Measurements from ENCODE around the gene ZFAND6.

ZFAND6 gene

DNA sequence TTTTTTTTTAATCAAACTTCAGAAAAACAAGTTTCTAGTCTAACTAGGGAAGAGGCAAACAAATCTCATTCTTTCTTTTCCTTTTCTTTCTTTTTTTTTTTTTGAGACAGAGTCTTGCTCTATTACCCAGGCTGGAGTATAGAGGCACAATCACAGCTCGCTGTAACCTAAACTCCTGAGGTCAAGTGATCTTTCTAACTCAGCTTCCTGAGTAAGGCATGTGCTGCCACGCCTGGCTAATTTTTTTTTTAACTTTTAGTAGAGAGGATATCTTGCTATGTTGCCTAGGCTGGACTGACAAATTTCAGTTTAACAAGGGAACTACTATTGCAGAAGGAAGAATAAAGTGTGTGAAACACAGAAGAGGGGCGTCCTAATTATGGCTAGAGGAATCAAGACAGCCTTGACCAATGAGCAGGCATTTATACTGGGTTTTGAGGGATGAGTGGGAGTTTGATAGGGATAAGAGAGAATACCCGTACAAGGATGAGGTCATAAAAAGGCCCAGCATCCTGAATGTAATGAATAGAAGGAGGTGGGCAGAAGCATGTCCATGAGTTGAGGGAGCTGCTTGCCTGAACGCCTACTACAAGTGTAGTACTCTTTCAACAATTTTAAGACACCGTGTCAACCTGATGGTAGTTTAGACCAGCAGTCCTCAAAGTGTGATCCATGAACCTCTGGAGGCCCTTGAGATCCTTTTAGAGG, 6.7 kb upstream of the ZFAND6 start:
- no peak for DNase-seq

DNA sequence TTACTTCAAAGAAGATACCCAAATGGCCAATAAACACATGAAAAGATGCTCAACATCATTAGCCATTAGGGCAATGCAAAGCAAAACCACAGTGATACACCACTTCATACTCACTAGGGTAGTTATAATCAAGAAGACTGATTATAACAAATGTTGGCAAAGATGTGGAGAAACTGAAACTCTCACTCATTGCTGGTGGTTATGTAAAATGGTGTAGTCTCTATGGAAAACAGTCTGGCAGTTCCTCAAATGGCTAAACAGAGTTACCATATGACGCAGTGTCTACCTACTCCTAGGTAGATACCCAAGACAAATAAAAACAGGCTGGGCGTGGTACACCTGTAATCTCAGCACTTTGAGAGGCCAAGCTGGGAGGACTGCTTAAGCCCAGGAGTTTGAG, 3.5 kb upstream of the ZFAND6 start:
- no peak for DNase-seq

DNA sequence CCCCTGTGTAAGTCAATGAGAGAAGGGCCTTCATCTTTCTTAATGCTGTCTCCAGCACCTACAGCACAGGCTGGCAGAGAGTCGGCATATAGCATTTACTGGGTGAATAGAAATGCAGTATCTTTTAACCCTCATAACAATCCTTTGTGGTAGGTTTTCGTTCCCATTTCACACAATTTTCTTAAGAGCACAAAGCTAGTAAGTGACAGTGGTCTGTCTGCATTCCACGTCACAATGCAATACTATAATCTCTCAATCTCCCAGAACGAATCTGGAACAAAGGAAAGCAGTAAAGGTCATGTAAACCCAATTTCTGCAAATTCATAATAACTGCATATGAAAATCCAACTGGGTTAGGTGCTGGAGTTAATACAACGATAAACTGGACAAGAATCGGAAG, 1.4 kb upstream of the ZFAND6 start:
- DNase-seq: no peak

DNA sequence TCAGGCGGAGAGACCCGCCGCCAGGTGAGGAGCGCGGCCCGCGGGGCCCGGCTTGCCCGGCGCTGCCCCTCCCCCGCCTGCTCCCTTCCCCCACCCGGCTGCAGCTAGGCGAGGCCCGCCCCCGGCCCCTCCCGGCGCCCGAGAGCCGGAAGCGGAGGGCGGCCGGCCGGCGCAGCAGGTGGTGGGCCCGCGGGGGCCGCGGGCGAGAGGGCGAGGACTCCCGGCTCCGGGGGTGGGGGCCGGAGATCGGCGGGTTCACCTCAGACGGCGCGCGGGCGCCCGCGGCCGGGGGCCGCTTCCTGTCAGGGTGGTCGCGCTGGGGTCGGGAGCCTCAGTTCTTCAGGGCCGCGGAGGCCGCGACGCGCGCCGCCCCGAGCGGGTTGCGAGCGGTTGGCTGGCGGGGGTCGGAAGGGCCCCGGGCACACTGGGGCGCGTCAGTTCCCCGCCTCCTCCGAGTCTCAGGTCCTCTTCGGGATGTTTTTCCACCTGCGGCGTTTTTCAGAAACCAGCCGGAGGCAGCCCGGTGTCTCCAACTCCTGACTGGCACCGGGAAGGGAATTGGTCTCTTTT, 395 bp downstream of the ZFAND6 start:
- DNase-seq: no peak

DNA sequence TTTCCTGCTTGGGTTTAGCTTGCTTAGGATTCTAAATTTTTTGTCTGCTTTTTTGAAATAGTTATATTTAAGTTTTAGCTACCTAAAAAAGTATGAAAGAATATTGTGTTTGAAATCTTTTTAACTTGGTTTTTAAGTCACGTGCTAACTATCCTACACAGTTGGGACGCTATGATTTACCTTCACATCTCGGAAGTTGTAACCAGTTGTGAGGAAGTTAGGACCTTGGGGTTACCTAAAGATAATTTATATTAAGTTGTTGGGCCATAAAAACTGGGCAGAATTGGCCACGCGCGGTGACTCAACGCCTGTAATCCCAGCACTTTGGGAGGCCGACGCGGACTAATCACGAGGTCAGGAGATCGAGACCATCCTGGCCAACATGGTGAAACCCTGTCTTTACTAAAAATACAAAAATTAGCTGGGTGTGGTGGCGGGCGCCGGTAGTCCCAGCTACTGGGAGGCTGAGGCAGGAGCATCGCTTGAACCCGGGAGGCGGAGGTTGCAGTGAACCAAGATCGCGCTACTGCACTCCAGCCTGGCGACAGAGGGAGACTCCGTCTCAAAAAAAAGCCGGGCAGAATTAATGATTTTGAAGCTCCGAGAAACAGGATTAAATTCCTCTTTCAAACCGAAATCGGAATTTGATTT, 1.0 kb downstream of the ZFAND6 start:
- DNase-seq: peak; percentile 34

DNA sequence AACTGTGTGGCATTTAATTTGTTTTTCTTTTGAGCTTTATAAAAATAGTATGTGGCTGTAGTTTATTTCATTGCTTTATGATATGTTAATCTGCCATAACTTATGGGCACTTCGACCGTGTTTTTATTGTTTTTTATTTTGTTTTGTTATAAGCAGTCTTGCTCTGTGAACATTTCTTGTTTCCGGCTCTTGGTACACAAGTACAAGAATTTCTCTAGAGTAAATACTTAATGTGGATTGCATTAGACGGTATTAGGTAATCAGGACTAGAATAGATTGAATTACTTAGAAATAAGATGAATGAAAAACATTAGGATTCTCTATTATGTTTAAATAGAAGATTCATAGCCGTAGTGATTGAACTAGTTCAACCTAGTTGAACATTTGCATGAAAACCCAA, 2.1 kb downstream of the ZFAND6 start:
- DNase-seq: no peak

DNA sequence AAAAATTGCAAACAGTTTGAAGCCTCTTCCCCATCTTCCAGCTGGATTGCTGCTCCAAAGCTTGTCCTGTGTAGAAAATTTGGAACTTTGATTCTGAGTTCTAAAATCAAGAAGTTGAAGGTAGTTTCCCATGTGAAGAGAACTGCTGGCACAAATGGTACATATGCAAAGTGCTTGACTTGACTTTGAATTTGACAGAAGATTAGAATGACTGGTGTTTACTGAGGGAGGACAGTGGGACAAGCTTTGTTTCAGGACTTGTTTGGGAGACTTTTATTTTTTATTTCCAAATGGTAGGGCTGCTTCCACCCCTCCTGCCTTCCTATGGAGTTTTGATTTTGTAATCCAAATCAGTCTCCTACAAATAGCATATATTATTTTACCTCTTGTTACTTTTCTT, 7.4 kb downstream of the ZFAND6 start:
- no peak for DNase-seq

DNA sequence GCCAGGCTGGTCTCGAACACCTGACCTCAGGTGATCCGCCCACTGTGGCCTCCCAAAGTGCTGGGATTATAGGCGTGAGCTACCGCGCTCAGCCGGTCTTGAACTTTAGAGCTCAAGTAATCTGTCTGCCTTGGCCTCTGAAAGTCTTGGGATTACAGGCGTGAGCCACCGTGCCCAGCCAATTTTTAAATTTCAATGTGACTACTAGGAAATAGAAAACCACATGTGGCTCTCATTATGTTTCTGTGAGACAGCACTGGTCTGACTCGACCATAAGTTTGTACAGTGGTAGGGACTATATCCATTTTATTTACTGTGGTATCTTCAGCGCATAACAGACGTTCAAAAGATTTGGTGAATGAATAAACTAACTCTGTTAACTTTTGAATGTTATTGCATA, 9.1 kb downstream of the ZFAND6 start:
- no peak for DNase-seq

DNA sequence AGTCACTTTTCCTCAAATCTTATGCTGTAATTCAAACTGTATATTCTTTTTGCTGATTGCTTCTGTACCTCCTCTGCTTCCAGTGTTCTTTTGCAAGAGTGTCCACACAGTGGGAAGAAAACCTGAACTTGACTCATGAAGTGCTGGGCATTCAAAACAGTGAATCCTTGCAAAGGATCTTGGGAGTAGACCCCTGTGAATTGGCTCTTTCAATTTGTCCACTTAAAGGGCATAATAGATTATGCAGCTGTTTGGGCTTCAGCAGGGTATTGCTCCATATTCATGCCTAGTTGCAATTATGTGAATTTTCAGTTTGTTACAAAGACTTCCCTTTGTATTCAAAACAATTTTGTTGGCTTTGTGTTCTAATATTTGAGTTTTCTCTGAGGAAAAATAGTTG, 11.4 kb downstream of the ZFAND6 start:
- DNase-seq: no peak

DNA sequence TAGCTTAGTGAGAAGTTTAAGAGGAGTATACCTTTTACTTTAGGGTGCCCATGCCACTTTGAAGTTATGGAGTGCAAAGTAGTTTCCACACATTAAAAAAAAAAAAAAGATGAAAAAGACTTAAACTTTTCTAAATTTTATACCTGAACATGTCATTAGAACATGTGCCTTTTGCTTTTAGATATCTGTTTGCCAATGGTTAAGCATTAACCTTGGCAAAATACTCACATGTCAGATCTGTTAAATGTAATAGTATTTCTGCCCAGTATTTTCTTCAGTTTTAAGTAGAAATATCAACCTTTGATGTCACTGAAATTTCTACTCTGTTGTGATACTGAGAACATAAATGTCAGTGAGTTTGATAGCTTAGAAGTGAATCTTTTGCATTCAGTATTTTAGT, 12.2 kb downstream of the ZFAND6 start:
- no peak for DNase-seq

DNA sequence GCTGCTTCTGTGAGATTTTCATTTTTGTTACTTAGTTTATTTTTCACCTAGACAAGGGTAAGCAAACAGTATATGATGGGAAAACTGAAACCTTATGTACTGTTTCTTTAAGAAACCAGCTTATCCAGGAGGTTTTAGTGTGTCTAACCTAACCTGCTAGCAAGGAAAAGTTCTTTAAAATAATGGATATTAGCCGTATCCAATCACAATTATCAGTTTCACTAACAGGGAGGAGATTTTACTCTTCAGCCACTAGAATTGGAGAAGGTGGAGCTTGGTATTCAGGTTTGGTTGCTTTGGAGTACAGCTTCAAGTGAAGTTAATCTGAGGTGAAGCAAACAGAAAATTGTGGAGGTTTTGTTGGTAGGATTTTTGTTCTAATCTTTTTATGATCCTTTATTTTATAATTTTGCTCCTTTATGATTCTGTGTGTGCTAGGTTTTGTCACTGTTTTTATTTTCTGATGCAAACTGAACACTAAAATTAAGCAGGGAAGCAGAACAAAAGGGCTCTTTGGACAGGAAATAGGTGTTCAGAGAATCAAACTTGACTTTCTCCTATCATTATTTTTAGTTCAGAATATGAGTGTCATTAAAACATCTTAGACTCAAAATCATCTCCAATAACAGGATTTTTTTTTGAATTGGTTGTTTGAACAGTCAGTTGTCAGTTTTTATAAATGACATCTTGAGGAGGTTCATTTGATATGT, 13.0 kb downstream of the ZFAND6 start:
- DNase-seq: peak; percentile 71

DNA sequence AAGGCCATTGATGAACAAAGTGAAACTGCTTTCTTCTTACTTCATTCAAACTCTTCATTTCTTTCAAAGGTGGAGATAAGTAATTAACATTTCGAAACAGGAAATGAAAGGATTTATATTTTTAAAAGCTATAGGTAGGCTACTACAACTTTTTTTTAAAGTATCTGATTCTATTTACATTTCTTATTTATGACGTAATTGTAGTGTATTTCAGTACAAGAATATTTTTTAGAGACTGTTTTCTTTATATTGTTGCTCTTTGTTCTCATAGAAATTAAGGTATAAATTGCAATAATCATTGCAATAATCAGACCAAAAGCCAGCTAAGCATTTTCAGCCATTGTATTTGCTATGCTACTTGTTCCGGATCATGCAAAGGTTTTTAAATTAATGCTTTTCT, 13.7 kb downstream of the ZFAND6 start:
- no peak for DNase-seq

DNA sequence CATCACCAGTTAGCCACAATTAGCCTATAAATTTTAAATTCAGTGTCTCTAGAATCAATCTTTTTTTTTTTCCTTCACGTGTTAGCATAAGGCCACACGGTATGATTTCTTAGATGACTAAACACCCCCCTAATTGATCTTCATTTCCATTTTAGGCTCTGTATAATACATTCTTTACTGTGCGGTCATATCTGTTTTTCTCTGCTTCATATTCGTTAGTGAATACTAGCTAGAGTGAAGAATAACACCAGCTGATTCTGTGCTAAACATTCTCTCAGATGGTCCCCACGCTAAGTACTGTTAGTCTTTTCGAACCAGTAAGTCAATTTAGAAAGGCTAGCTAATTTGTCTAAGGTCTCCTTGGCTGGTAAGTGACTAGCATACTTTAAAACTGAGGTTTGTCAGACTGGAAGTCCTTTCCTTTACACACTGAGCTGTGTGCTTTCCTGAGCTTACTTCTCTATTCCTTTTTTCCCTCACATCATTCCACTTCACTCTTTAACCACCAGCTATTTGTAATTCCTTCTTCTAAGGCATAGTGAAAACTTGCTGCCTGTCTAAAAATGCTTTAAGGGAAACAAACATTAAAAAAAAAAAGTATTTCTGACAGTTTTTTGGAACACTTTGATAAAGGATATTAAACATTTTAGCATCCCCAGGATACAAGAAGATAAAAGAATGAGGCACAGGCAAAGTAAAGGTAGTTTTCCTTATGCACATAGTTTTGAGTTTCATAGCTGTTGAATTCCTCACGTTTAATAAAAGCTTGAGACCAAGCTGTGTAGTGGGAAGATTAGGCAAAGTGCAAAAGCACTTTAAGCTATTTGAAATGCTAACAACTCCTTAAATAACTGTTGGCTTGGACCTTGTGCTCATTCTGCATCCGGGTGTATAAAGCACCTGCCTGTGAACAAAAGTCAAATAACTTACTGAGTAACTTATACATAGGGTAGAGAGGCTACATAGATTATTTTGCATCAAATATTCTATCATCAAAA, 17.1 kb downstream of the ZFAND6 start:
- DNase-seq: no peak

DNA sequence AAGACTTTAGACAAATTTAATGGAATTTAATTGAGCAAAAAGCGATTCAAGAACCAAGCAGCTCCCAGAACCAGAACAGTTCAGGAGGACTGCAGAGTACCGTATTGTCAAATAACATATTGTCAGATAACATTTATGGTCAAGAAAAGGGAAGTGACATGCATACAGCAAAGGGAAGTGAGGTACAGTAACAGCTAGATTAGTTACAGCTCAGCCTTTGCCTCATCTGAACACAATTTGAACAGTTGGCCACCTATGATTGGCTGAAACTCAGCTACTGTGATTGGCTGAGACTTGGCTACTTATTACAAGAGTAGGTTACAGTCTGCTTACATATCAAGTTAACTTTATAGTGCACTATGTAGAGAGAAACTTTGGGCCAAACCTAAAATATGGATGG, 21.9 kb downstream of the ZFAND6 start:
- DNase-seq: peak; percentile 13

DNA sequence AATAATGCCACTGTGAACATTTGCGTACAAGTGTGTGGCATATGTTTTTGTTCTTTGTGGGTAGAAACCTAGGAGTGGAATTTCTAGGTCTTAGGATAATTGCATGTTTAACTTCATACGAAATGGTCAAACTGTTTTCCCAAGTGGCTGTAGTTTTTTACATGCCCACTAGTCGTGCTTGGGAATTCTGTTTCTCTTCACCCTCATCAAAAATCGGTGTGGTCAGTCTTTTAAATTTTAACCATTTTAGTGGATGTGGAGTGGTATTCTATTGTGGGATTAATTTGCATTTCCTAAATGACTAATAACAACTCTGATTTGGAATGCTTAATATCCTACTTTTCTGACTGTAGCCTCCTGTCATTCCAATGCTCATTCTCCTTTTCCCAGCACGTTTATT, 27.6 kb downstream of the ZFAND6 start:
- DNase-seq: no peak

DNA sequence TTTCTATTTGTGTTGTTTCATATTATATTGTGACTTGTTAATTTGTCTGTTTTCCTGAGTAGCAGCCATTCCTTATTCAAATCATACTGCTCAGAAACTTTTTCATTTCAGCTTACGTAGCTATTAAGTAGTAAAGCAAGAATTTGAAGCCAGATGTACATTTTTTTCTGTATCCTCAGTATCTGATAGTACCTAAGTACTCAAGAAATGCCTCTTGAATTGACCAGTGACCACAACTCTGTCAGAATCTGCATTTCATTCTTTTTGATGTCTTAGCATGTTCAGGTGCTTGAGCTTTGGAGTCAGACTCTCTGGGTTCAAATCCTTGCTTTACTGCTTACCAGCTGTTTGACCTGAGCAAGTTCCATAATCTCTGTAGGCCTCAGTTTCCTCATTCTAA, 30.6 kb downstream of the ZFAND6 start:
- DNase-seq: no peak

DNA sequence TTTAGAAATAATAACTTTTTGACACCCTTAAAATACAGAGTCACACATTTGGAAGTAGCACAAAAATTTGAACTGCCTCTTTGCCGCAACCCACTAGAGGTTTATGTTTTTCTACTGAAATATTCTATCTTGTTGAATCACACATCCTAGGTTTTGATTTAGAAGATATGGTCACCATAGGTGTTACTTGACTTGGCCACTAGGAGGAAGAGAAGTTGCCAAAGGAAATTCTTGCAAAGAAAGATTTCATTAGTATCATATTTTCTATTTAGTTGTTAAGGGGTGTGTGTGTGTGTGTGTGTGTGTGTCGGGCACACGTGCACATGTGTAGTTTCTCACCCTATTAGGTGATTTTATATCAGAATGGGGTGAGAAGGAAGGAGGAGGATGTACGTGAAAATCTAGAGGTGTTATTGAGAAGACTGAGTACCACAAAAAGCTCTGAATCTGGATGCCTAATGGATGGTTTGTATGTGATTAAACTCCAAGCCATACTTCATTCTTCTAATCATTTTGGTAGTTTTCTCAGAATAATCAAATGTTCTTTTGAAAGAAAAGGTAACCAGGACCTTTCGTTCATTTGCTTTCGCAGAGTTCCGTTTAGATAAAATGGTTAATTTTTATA, 31.5 kb downstream of the ZFAND6 start:
- DNase-seq: no peak

DNA sequence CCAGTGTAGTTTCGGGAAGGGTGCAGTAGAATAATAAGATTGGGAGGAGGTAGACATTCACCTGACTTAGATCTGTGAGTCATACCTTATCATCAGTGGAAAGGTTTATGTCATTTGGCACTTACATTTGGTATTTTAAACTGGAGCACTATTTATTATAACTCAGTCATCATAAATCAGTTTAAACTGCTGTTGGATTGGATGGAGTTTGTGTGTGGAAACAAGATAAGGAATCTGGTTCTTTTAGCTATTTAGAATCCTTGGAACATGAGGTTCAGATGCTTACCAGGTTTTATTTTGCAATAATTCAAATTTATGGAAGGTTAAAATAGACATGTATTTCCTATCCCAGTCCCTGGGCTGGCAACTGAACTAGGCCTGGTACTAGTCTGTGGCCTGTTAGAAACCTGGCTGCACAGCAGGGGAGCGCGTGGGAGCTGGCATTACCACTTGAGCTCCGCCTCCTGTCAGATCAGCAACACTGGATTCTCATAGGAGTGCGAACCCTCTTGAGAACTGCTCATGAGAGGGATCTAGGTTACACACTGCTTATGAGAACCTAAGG, 34.5 kb downstream of the ZFAND6 start:
- no peak for DNase-seq

DNA sequence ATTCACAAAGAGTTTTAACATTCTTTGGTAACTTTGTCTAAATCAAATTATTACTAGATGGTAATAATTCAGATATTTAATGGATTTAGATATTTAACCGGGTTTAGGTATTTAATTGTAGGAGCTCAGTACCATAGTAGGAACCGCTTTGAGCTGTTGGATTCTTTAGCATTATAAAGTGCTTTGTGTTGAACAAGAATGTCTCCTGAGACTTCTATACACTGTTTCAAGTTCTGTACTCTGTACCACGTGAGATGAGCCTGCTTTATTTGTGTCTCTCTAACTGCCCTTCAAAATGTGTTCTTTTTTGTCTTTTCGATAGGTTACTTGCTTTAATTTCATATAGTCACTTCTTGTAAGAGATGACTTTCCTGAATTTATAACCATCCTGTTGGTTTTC, 36.0 kb downstream of the ZFAND6 start:
- DNase-seq: no peak

DNA sequence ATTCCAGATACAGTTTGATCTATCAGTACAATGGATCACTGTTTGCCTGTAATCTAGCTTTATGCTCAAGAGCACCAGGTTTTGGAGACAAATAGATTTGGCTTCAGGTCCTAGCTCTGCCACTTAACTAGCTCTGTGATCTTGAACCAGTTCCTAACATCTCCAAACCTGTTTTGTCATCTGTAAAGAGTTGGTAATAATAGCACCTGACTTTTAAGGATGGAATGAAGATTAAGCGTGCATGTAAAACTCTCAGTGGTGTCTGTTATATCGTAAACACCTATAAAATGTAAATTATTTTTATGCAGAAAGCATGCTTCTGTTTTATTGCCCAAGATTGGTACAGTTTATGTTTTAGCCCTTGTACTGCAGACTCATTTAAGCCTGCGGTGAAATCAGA, 36.5 kb downstream of the ZFAND6 start:
- no peak for DNase-seq

DNA sequence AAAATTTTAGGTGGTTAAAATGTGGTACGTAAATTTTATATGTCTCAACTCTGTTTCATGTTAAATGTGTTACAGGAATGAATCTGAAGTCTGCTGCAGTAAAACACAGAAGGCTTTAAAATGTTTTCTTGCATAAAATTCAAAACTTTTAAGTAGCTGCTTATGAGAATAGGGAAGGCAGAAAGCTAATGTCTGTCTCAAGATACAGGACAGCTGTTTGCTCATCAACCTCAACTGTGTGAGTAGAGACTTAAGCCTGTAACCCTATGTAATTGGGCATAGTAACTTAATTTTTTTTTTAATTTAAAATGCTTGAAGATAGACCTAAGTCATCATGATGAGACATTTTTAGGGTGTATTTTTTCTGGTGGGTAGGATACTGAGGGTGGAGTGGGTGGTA, 38.9 kb downstream of the ZFAND6 start:
- DNase-seq: no peak

DNA sequence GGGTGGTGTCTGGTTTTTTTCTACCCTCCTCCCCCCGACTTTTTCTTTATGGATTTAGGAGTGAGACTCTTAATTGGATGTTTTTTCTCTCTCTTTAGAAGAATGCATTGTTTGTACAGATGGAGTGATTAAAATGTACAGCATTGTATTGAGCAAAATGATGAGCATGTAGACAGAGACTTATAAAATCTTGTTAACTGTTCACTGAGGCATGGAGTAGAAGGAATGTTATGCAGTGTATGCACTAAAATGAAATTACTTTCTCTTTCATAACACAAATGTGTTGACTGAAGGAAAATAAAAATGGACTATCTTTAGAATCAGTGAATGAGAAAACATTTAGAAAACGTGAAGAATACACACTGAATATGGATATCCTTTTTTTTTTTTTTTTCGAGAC, 39.8 kb downstream of the ZFAND6 start:
- DNase-seq: no peak

All from CD4-positive, alpha-beta T cell treated with Interleukin-10 for 1 hour (primary cell).